NT2/D1 (cell line): ENCODE measurements around the gene PSMD1.

ENCODE experiments used
- DNase-seq: peaks from one replicate; pipeline ENCODE4 v3.0.0-alpha.2; 2011; ENCODE audit warnings: low read depth, low spot score
- H3K27me3 ChIP-seq: 2 replicates; pipeline ENCODE4 v1.6.0; 2011; ENCODE audit warnings: mild to moderate bottlenecking; ENCODE audit not compliant: insufficient read length, insufficient read depth
- H3K36me3 ChIP-seq: 2 replicates; pipeline ENCODE4 v1.6.1; 2011; ENCODE audit warnings: mild to moderate bottlenecking, low read length, mixed read lengths; ENCODE audit not compliant: insufficient read depth, insufficient read length
- H3K4me1 ChIP-seq: 2 replicates; pipeline ENCODE4 v1.5.1; 2011; ENCODE audit not compliant: insufficient read depth, insufficient read length
- H3K4me3 ChIP-seq: 2 replicates; pipeline ENCODE4 v1.5.1; 2011; ENCODE audit warnings: low read depth; ENCODE audit not compliant: insufficient read length
- H3K9ac ChIP-seq: 2 replicates; pipeline ENCODE4 v1.6.0; 2011; ENCODE audit warnings: low read depth; ENCODE audit not compliant: insufficient read length
- H3K9me3 ChIP-seq: 2 replicates; pipeline ENCODE4 v1.5.1; 2011; ENCODE audit warnings: mild to moderate bottlenecking, low read length; ENCODE audit not compliant: insufficient read depth
- SUZ12 ChIP-seq: IDR thresholded peaks from 2 replicates; pipeline ENCODE4 v1.6.1; 2011; ENCODE audit not compliant: insufficient read length, insufficient read depth; ENCODE audit errors: extremely low read depth
- YY1 ChIP-seq: IDR thresholded peaks from 2 replicates; pipeline ENCODE4 v1.6.1; 2011; ENCODE audit not compliant: insufficient read length, insufficient read depth
- ZNF274 ChIP-seq: IDR thresholded peaks from 2 replicates; pipeline ENCODE4 v1.6.1; 2011; ENCODE audit warnings: mild to moderate bottlenecking, low read depth, low read length

Gene PSMD1

DNA sequence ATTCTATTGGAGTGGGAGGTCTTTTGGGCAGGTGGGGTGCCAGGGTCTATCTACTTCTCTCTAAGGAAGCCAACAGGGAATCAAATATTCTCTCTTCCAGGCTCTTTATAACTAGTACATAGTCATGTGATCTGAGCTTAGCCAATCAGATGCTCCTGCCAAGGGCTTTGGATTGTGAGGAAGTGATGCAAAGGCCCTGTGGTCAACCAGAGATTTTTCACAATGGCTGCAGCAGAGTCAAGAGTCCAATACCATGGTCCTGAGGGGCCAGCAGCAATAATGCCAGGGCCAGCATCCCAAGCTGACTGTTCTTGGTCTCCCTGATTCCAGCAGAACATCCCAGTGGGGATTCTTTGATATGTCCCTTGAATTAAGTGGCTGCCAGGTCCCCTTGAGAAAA is 27.8 kb upstream of the PSMD1 start:
- DNase-seq = no peak
- peaks cover 12% of the 10 kb centered on the region for H3K27me3 ChIP-seq
- H3K4me3 ChIP-seq = no peak overlapping the region
- no peaks in the 10 kb centered on the region for H3K36me3 ChIP-seq
- H3K4me1 ChIP-seq = no peaks in the 10 kb centered on the region
- no peak overlapping the region for H3K9ac ChIP-seq
- no peaks in the 10 kb centered on the region for H3K9me3 ChIP-seq
- no peak for TF ChIP-seq SUZ12
- TF ChIP-seq YY1 = no peak
- TF ChIP-seq ZNF274 = no peak

DNA sequence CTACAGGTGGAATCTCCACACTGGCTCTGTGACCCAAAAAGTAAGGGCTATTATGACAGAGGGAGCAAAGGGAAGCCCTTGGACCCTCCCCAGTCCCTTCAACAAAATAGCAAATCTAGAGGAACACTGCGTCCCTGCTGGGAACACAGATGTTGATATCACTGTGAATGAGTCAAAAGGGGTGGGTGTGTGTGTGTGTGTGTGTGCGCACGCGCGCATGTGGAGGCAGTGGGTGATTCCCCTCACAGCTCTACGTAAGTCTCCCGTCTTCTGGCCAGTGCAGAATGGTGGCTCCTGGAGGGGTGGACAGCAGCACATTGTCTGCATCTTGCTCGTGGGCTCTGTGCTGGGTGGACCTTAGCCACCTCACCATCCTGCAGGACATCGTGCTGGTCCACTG is 27.1 kb upstream of the PSMD1 start:
- Histone ChIP-seq H3K9ac (no peak overlapping the region), H3K4me3 (no peak overlapping the region), H3K27me3 (peaks cover 12% of the 10 kb centered on the region), H3K4me1 (no peaks in the 10 kb centered on the region), H3K9me3 (no peaks in the 10 kb centered on the region), H3K36me3 (no peaks in the 10 kb centered on the region)
- TF ChIP-seq SUZ12 = no peak
- no peak for TF ChIP-seq YY1
- TF ChIP-seq ZNF274 = no peak
- DNase-seq = no peak

- no peak overlapping the region for H3K4me3 ChIP-seq
- no peaks in the 10 kb centered on the region for H3K9me3 ChIP-seq
- no peaks in the 10 kb centered on the region for H3K4me1 ChIP-seq
- H3K9ac ChIP-seq = no peak overlapping the region
- DNase-seq = no peak
- H3K36me3 ChIP-seq = no peaks in the 10 kb centered on the region
- TF ChIP-seq YY1 (no peak), ZNF274 (no peak), SUZ12 (no peak)
- peaks cover 12% of the 10 kb centered on the region for H3K27me3 ChIP-seq
Measured at GRCh38 chr2:231030725-231031124, 25.9 kb upstream of the PSMD1 start.

DNA sequence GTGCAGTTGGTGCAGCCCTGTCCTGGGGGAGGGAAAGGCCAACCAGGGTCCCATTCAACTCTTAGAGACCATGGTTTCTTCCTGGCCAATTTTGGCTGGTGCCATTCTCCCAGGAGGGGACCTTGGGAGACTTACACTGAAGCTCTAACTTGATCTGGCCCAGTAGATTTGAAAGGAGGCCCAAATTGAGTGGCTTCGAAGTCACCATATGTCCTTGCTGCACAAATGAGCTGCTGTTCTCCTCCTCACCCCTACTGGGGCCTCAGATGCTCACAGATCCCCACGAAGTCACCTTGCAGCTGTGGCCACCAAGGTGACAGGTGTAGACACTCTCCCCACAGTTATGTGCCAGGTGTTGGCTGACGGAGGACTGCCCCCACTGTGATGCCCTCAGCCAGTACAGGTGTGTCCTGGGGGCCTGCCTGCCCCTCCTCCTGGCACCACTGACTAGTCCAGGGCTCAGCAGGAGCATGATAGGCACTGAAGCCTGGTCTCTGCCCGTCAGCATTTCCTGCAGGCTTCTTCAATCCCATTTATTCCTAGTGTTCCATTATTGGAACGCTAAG is 24.0 kb upstream of the PSMD1 start:
- no peak overlapping the region for H3K9ac ChIP-seq
- peaks cover 27% of the 10 kb centered on the region for H3K27me3 ChIP-seq
- no peaks in the 10 kb centered on the region for H3K36me3 ChIP-seq
- TF ChIP-seq ZNF274 = no peak
- no peak overlapping the region for H3K4me3 ChIP-seq
- no peak for DNase-seq
- H3K9me3 ChIP-seq = no peaks in the 10 kb centered on the region
- H3K4me1 ChIP-seq = peaks cover 2% of the 10 kb centered on the region

DNA sequence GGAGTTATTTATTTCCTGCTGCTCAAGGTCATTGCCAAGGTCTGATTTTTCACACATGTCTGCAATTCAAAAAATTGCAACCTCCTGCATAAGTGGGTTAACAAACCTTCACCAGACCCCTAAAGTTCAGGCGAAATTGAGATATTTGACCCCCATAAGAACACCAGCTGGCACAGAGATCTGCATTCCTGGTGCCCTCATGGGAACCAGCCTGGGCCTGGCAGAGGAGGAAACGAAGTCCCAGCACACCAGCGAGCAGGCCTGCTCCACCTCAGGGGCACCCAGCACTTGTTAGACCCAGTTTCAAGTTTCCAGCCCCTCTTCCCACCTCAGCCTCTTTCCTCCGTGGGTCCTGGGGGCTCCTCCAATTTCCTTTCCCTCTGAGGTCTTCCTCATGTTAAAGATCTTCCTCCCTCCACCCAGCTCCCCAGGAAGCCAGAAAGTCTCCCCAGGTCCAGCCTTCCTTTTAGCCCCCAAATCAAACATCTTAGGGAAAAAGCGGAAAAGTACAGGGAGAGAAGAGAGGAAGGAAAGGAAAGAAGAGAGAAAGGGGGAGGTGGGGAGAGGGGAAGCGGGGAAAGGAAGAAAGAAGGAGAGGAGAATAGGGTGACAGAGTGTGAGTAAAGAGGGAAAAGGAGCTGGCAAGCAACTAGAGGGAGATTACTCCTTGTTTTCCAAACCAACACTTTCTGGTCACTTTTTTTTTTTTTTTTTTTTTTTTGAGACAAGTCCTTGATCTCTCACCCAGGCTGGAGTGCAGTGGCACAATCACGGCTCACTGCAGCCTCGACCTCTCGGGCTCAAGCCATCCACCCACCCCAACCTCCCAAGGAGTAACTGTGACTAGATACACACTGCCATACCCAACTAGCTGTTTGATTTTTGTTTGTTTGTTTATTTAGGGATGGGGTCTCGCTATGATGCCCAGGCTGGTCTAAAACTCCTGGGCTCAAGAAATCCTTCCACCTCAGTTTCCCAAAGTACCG is 23.2 kb upstream of the PSMD1 start:
- peaks cover 32% of the 10 kb centered on the region for H3K27me3 ChIP-seq
- H3K36me3 ChIP-seq = no peaks in the 10 kb centered on the region
- DNase-seq = no peak
- no peak overlapping the region for H3K4me3 ChIP-seq
- peaks cover 2% of the 10 kb centered on the region for H3K4me1 ChIP-seq
- H3K9ac ChIP-seq = no peak overlapping the region
- no peaks in the 10 kb centered on the region for H3K9me3 ChIP-seq
- TF ChIP-seq SUZ12 (no peak), ZNF274 (no peak), YY1 (no peak)

GRCh38 chr2:231034291-231034882 is 22.3 kb upstream of the PSMD1 start:
- H3K27me3 ChIP-seq = peaks cover 38% of the 10 kb centered on the region
- H3K4me3 ChIP-seq = no peak overlapping the region
- no peak for DNase-seq
- no peak for TF ChIP-seq ZNF274
- no peak overlapping the region for H3K9ac ChIP-seq
- no peaks in the 10 kb centered on the region for H3K36me3 ChIP-seq
- no peaks in the 10 kb centered on the region for H3K9me3 ChIP-seq
- H3K4me1 ChIP-seq = peaks cover 2% of the 10 kb centered on the region

- DNase-seq = no peak
- Histone ChIP-seq H3K27me3 (peaks cover 38% of the 10 kb centered on the region), H3K9ac (no peak overlapping the region)
Measured at GRCh38 chr2:231036131-231036530, 20.5 kb upstream of the PSMD1 start.

More at GRCh38 chr2:231036131-231036530, 20.5 kb upstream of the PSMD1 start:
- Histone ChIP-seq H3K36me3 (no peaks in the 10 kb centered on the region), H3K4me3 (no peak overlapping the region), H3K9me3 (no peaks in the 10 kb centered on the region), H3K4me1 (peaks cover 2% of the 10 kb centered on the region)
- TF ChIP-seq ZNF274 (no peak), YY1 (no peak), SUZ12 (no peak)
